Measurements from ENCODE around the gene ZFP36.

The ZFP36 gene

DNA sequence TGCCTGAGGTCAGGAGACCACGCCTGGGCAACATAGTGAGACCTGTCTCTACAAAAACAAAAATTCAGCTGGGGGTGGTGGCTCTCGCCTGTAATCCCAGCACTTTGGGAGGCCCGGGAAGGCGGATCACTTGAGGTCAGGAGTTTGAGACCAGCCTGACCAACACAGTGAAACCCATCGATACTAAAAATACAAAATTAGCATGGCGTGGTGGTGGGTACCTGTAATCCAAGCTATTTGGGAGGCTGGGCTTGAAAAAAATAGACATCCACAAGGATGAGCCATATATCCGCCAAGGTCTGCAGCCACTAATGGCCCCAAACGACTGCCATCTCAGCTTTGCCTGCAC, 26.0 kb downstream of the ZFP36 start:
- Histone ChIP-seq H3K9me3 (ENCODE audit: low read length) (no peaks in the 10 kb centered on the region), H3K27ac (ENCODE audit: low read depth, low read length, poor library complexity, severe bottlenecking) (no peak overlapping the region), H3K4me1 (ENCODE audit: insufficient read depth, low read length, severe bottlenecking) (peaks cover 25% of the 10 kb centered on the region), H4K20me1 (ENCODE audit: insufficient read depth, low read length) (0 out of 2 replicates have a peak, but pooled peaks cover 2% of the 10 kb centered on the region), H3K79me2 (ENCODE audit: insufficient read depth, low read length) (peaks cover 9% of the 10 kb centered on the region; the same call in 1 of the 2 replicates), H3K4me3 (ENCODE audit: low read depth, low read length, poor library complexity, severe bottlenecking) (no peak overlapping the region), H3K27me3 (ENCODE audit: insufficient read depth, low read length) (no peaks in the 10 kb centered on the region; the same call in 1 of the 2 replicates), H3K36me3 (ENCODE audit: insufficient read depth, low read length) (peaks cover 44% of the 10 kb centered on the region), H3F3A (ENCODE audit: insufficient read depth, low read length) (peaks cover 5% of the 10 kb centered on the region; the same call in 1 of the 2 replicates), H2AFZ (ENCODE audit: low read length) (no peak overlapping the region), H3K4me2 (ENCODE audit: low read length) (no peak overlapping the region), H3K9me2 (ENCODE audit: low read depth, low read length) (no peaks in the 10 kb centered on the region), H3K9ac (ENCODE audit: low read length) (no peak overlapping the region)
- no peak for TF ChIP-seq EZH2 (IDR thresholded peaks at IDR 0.05; ENCODE audit: borderline replicate concordance, low read length)
- TF ChIP-seq, protein P1, sequence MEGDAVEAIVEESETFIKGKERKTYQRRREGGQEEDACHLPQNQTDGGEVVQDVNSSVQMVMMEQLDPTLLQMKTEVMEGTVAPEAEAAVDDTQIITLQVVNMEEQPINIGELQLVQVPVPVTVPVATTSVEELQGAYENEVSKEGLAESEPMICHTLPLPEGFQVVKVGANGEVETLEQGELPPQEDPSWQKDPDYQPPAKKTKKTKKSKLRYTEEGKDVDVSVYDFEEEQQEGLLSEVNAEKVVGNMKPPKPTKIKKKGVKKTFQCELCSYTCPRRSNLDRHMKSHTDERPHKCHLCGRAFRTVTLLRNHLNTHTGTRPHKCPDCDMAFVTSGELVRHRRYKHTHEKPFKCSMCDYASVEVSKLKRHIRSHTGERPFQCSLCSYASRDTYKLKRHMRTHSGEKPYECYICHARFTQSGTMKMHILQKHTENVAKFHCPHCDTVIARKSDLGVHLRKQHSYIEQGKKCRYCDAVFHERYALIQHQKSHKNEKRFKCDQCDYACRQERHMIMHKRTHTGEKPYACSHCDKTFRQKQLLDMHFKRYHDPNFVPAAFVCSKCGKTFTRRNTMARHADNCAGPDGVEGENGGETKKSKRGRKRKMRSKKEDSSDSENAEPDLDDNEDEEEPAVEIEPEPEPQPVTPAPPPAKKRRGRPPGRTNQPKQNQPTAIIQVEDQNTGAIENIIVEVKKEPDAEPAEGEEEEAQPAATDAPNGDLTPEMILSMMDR (IDR thresholded peaks at IDR 0.05; ENCODE audit: low read length), result no peak

DNA sequence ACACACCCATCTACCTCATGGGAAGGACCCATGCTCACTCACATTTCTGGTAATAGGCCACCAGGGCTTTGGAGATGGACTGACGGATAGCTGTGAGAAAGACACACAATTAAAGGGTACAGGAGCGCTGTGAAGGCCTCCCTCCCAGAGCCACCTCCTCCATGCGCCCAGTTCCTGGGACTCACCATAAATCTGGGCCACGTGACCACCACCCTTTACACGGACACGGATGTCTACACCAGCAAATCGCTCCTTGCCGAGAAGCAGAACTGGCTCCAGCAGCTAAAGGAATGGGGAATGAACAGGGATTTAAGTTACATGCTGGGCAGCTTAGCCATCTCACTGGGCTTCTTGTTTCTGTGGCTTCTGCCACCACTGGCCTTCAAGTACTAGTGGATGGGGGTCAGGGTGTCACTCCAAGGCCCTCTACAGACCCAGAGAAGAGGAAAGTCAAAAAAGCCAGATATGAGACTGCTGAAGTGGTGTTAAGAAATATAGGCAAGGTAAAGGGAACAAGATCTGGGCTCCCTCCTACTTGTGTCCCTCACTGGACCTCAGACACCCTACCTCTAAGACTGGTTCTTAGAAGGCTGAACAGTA, 26.9 kb downstream of the ZFP36 start:
- 0 out of 2 replicates have a peak, but pooled peaks cover 2% of the 10 kb centered on the region for H4K20me1 ChIP-seq (ENCODE audit: insufficient read depth, low read length)

DNA sequence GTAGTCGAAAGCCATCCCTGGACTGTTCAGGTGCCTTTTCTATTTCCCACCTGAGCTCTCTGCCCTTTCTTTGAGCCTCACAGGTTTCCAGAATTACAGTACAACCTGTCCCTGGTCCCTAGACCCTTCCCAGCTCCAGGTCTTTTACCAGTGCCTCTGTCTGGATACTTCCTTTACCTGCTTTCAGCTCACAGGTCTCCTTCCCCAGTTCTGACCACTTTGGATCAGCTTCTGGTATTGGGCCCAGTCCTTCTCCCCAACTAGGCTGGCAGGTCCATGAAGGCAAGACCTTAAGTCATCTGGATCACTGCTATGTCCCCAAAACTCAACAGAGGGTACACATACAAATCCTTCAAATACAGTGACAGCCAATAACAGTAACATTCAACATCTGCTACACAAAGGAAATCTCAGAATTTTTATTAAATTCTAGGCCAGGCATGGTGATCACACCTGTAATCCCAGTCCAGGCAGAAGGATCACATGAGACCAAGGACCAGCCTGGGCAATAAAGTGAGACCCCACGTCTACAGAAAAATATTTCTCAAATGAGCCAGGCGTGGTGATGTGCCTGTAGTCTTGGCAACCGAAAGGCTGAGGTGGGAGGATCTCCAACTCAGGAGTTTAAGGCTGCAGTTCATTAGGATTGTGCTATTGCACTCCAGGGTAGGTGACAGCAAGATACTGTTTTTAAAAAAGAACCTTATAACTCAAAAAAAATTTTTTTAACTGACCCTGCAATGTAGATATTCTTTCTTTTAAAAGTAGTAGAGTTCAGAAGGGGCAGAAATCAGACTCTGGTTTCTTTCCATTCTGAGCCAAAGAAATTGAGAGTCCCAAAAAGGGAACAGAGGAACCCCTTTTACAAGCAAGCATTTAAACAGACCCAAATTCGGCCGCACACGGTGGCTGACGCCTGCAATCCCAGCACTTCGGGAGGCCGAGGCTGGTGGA, 27.8 kb downstream of the ZFP36 start:
- Histone ChIP-seq H3K4me1 (ENCODE audit: insufficient read depth, low read length, severe bottlenecking) (peaks cover 26% of the 10 kb centered on the region), H3K27ac (ENCODE audit: low read depth, low read length, poor library complexity, severe bottlenecking) (no peak overlapping the region), H3F3A (ENCODE audit: insufficient read depth, low read length) (peaks cover 5% of the 10 kb centered on the region; the same call in 1 of the 2 replicates), H3K9ac (ENCODE audit: low read length) (peak overlapping the region; percentile 98), H3K4me2 (ENCODE audit: low read length) (peak overlapping the region; percentile 80), H3K36me3 (ENCODE audit: insufficient read depth, low read length) (peaks cover 44% of the 10 kb centered on the region), H4K20me1 (ENCODE audit: insufficient read depth, low read length) (0 out of 2 replicates have a peak, but pooled peaks cover 2% of the 10 kb centered on the region), H3K9me3 (ENCODE audit: low read length) (no peaks in the 10 kb centered on the region), H3K9me2 (ENCODE audit: low read depth, low read length) (no peaks in the 10 kb centered on the region), H3K4me3 (ENCODE audit: low read depth, low read length, poor library complexity, severe bottlenecking) (peak overlapping the region; percentile 97), H3K27me3 (ENCODE audit: insufficient read depth, low read length) (no peaks in the 10 kb centered on the region), H3K79me2 (ENCODE audit: insufficient read depth, low read length) (peaks cover 9% of the 10 kb centered on the region; the same call in 1 of the 2 replicates), H2AFZ (ENCODE audit: low read length) (no peak overlapping the region)
- TF ChIP-seq, protein P1 (IDR thresholded peaks at IDR 0.05; ENCODE audit: low read length), result no peak
- TF ChIP-seq EZH2 (IDR thresholded peaks at IDR 0.05; ENCODE audit: borderline replicate concordance, low read length), result no peak

More for the DNA sequence above, 26.9 kb downstream of the ZFP36 start:
- Histone ChIP-seq H3K9me3 (ENCODE audit: low read length) (no peaks in the 10 kb centered on the region), H3K27ac (ENCODE audit: low read depth, low read length, poor library complexity, severe bottlenecking) (no peak overlapping the region), H2AFZ (ENCODE audit: low read length) (no peak overlapping the region), H3F3A (ENCODE audit: insufficient read depth, low read length) (peaks cover 5% of the 10 kb centered on the region; the same call in 1 of the 2 replicates), H3K4me2 (ENCODE audit: low read length) (peak overlapping the region; percentile 80), H3K79me2 (ENCODE audit: insufficient read depth, low read length) (peaks cover 9% of the 10 kb centered on the region; the same call in 1 of the 2 replicates), H3K9me2 (ENCODE audit: low read depth, low read length) (no peaks in the 10 kb centered on the region), H3K27me3 (ENCODE audit: insufficient read depth, low read length) (no peaks in the 10 kb centered on the region; the same call in 1 of the 2 replicates), H3K4me1 (ENCODE audit: insufficient read depth, low read length, severe bottlenecking) (peaks cover 25% of the 10 kb centered on the region), H3K4me3 (ENCODE audit: low read depth, low read length, poor library complexity, severe bottlenecking) (peak overlapping the region; percentile 97), H3K36me3 (ENCODE audit: insufficient read depth, low read length) (peaks cover 44% of the 10 kb centered on the region), H3K9ac (ENCODE audit: low read length) (peak overlapping the region; percentile 98; the same call in 1 of the 2 replicates)
- TF ChIP-seq, protein P1 (IDR thresholded peaks at IDR 0.05; ENCODE audit: low read length), result no peak
- TF ChIP-seq EZH2 (IDR thresholded peaks at IDR 0.05; ENCODE audit: borderline replicate concordance, low read length), result no peak
